KMS-11 (cell line): ENCODE measurements around the gene ISOC2.

ENCODE experiments used
- H2AFZ ChIP-seq: fragments of 200-600 bp; sonication (generic); 2 replicates; pipeline ENCODE4 v1.6.1; 2016; ENCODE audit warnings: antibody characterized with exemption, mixed run types, low read depth
- H3K27ac ChIP-seq: fragments of 200-600 bp; sonication (generic); 2 replicates; pipeline ENCODE4 v1.6.1; 2016; ENCODE audit warnings: mild to moderate bottlenecking, mixed run types
- H3K27me3 ChIP-seq: fragments of 200-600 bp; sonication (generic); 2 replicates; pipeline ENCODE4 v1.6.1; 2017; ENCODE audit warnings: mild to moderate bottlenecking, low read depth, mixed run types, moderate library complexity; ENCODE audit not compliant: insufficient read depth
- H3K36me3 ChIP-seq: fragments of 200-600 bp; sonication (generic); 2 replicates; pipeline ENCODE4 v1.6.1; 2017; ENCODE audit warnings: mild to moderate bottlenecking, mixed run types; ENCODE audit not compliant: insufficient read depth
- H3K4me1 ChIP-seq: fragments of 200-600 bp; sonication (generic); 2 replicates; pipeline ENCODE4 v1.6.1; 2016; ENCODE audit warnings: mild to moderate bottlenecking, low read depth, mixed run types; ENCODE audit not compliant: poor library complexity, severe bottlenecking
- H3K4me2 ChIP-seq: fragments of 200-600 bp; sonication (generic); 2 replicates; pipeline ENCODE4 v1.7.0; 2016; ENCODE audit warnings: mild to moderate bottlenecking, mixed run types
- H3K4me3 ChIP-seq: fragments of 200-600 bp; sonication (generic); IDR thresholded peaks from 2 replicates; pipeline ENCODE4 v1.6.1; 2017; ENCODE audit warnings: low read depth, low read length, mixed read lengths; ENCODE audit not compliant: insufficient read depth
- H3K79me2 ChIP-seq: fragments of 200-600 bp; sonication (generic); 2 replicates; pipeline ENCODE4 v1.6.1; 2016; ENCODE audit warnings: low read depth, mixed run types; ENCODE audit not compliant: insufficient read depth
- H3K9ac ChIP-seq: fragments of 200-600 bp; sonication (generic); 2 replicates; pipeline ENCODE4 v1.6.1; 2016; ENCODE audit warnings: mild to moderate bottlenecking, mixed run types
- H4K20me1 ChIP-seq: fragments of 200-600 bp; sonication (generic); 2 replicates; pipeline ENCODE4 v1.6.1; 2016; ENCODE audit warnings: mild to moderate bottlenecking, mixed run types; ENCODE audit not compliant: insufficient read depth
- CTCF ChIP-seq: fragments of 200-600 bp; sonication (generic); conservative IDR thresholded peaks from 2 replicates; pipeline ENCODE4 v1.6.1; 2017; ENCODE audit warnings: low read depth, mild to moderate bottlenecking, antibody characterized with exemption, low read length, moderate library complexity, mixed read lengths

ISOC2 gene

DNA sequence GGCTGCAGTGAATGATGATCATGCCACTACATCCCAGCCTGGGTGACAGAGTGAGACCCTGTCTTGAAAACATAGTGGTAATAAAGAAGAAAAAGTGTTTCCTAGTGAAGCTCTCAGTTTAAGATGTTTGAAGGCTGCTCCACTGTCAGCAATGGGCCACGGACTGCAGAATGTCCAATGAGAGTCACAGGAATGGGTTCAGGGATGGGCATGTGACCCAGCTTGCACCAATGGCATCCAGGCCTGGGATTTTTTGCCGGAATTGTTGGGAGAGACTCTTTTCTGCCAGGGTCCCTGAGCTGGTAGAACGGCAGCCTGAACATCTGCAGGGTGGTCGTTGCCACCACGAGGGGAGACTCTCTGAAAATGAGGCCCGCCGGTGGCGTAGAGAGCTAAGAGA lies 24.6 kb downstream of the ISOC2 start:
- Histone ChIP-seq H3K79me2 (no peaks in the 10 kb centered on the region), H3K27ac (no peak overlapping the region), H3K9ac (no peak overlapping the region), H3K27me3 (peaks cover 63% of the 10 kb centered on the region), H3K4me2 (no peak overlapping the region), H2AFZ (no peak overlapping the region), H3K4me3 (no peak overlapping the region), H3K36me3 (no peaks in the 10 kb centered on the region), H3K4me1 (peaks cover 2% of the 10 kb centered on the region), H4K20me1 (no peaks in the 10 kb centered on the region)
- TF ChIP-seq CTCF, result no peak

- Histone ChIP-seq H3K27me3 (peaks cover 48% of the 10 kb centered on the region; the same call in 1 of the 2 replicates), H3K36me3 (no peaks in the 10 kb centered on the region), H3K9ac (no peak overlapping the region), H2AFZ (no peak overlapping the region), H4K20me1 (no peaks in the 10 kb centered on the region), H3K4me3 (no peak overlapping the region), H3K4me1 (peaks cover 2% of the 10 kb centered on the region), H3K4me2 (no peak overlapping the region), H3K27ac (no peak overlapping the region), H3K79me2 (no peaks in the 10 kb centered on the region)
- TF ChIP-seq CTCF, result no peak
Measured at GRCh38 chr19:55435020-55435419, 26.4 kb downstream of the ISOC2 start.

DNA sequence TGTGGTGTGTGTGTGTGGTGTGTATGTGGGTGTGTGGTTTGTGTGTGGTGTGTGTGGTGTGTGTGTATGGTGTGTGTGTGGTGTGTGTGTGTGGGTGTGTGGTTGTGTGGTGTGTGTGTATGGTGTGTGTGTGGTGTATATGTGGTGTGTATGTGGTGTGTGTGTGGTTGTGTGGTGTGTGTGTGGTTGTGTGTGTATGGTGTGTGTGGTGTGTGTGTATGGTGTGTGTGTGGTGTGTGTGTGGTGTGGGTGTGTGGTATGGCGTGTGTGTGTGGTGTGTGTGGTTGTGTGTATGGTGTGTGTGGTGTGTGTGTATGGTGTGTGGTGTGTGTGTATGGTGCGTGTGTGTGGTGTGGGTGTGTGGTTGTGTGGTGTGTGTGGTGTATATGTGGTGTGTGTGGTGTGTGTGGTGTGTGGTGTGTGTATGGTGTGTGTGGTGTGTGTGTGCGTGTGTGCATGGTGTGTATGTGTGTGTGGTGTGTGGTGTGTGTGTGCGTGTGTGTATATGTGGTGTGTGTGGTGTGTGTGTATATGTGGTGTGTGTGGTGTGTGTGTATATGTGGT lies 27.0 kb downstream of the ISOC2 start:
- Histone ChIP-seq H3K27ac (no peak overlapping the region), H2AFZ (no peak overlapping the region), H4K20me1 (no peaks in the 10 kb centered on the region), H3K4me1 (peaks cover 2% of the 10 kb centered on the region), H3K27me3 (peaks cover 42% of the 10 kb centered on the region; the same call in 1 of the 2 replicates), H3K9ac (no peak overlapping the region), H3K4me2 (no peak overlapping the region), H3K79me2 (no peaks in the 10 kb centered on the region), H3K36me3 (no peaks in the 10 kb centered on the region), H3K4me3 (no peak overlapping the region)
- no peak for TF ChIP-seq CTCF

- H3K9ac ChIP-seq, result no peak overlapping the region
- no peak overlapping the region for H3K27ac ChIP-seq
- no peaks in the 10 kb centered on the region for H4K20me1 ChIP-seq
- H3K79me2 ChIP-seq, result no peaks in the 10 kb centered on the region
- no peak for TF ChIP-seq CTCF
- H3K4me1 ChIP-seq, result peaks cover 2% of the 10 kb centered on the region
- H3K27me3 ChIP-seq, result peaks cover 39% of the 10 kb centered on the region
- H3K36me3 ChIP-seq, result no peaks in the 10 kb centered on the region
- no peak overlapping the region for H3K4me3 ChIP-seq
- H2AFZ ChIP-seq, result no peak overlapping the region
- H3K4me2 ChIP-seq, result no peak overlapping the region
Measured at GRCh38 chr19:55433292-55433691, 28.1 kb downstream of the ISOC2 start.
